Activated naive CD4-positive, alpha-beta T cell treated with Interleukin-2 at 50 U/mL for 16 hours (primary cell): ENCODE data around the gene RAD51B.

Experiments
- DNase-seq: peaks from one replicate; pipeline ENCODE4 v3.0.0-alpha.2; 2020

Gene RAD51B

DNA sequence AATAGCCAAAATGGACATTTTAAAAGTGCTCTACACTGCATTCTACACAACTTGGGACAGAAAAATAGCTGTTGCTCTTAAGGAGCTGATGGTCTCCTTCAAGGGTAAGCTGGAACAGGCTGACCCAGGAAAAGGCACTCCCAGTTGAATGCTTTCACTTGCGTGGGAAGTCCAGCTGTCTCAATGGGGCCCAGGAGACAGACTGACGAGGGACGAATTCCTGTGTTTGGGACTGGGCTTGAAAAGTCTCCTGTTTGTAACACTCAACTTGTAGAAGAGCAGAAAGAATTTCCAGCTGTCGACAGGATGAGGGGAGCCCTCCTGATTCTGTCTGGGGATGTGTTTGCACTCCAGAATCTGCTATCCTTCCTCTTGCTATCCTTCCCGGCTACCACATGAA, 792.5 kb downstream of the RAD51B start:
- no peak for DNase-seq

DNA sequence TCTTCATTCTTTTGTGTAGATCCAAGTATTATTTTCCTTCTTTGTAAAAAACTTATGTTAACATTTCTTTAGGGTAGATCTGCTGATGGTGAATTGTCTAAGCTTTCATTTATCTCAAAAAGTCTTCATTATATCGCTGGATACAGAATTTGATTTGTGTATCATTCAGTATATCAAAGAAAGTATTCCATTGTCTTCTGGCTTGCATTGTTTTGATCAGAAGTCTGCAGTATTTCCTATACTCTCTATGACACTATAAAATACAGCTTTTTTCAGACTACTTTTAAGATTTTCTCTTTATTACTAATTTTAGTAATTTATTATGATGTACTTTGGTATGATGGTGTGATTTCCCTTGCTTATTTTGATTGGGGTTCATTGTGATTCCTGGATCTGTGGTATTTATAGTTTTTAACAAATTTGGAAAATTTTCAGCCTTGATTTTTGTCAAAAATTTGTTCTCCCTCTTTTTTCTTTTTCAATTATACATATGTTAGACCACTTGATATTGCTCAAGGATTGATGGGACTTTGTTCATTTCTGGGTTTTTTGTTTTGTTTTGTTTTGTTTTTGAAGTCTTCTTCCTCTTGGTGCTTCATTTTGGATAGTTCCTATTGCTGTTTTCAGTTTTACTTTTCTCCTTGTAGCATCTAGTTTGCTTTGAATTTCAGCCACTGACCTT, 796.8 kb downstream of the RAD51B start:
- DNase-seq = no peak

DNA sequence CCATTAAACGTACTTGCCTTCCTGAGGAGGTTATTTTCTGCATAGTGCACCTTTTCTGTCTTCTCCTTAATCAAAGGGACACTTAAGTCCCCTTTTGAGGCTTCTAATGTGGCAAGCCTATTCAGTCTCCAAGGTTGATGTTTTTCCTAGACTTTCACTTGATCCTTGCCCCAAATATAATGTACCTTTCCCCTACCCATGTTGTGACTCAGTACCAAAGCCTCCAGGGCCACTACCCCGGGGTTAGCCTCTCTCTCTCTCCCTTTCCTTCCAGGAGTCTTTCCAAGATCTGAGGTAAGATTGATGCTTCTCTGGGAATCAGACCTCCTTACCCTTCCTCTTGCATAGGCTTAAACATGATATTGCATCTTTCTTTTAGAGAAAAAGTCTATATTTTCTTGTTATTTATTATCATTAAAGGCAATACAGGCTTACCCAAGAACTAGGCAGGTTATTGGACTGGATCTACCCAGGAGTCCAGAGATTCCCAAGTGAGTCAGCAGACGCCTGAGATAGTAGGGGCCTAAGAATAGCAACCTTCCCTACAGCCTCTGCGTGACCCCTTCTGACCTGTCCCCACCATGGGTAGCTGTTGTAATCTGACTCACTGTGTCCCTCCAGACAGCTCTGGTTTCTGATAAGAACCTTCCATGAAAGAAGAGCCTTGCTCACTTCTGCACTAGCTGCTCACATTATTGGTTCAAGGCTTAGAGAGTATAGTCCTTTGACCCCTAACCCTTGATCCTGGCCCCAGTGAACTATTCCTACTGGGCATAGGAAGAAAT, 800.4 kb downstream of the RAD51B start:
- no peak for DNase-seq

DNA sequence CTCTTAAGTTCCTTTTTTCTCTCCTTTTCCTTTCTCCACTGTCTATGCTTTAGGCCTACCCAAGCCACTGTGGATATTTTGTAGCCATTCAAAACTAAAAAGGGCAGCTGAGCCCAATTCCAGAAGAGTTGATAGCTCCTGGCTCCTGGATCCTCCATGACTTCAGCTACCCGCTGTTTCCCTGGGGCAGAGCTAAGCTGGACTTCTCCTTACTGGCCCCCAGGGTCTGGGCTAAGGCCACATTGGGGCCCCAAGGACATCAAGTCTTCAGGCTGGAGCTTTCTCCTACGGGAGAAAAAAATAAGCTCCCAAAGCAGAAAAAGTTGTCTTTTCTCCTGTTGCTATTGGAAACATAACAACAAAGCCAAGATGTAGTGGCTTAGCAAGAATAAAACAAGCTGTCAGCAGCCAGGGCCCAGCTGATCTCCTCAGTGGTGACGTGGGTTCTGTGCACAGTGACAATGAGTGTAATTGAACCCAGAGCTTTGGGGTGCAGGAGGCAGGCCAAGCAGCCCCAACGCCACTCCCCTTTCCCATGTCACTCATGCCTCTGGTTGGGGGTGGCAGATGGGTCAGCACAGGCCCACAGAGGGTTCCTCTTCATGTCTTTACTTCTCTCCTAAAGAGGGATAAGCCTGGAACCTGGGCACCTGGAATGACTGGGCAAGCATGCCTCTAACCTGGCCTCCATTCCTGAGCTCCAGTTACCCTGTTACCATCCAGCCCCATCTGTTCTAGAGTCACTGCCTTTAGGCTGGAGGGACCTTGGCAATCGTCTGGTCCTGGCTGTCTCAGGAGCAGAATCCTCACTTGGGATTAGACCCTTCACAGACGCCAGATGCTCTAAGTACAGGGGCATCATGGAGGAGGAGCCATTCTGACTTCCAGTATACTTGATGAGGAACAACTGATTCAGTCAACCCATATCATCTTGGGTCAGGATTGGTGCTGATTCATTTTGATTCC, 802.1 kb downstream of the RAD51B start:
- no peak for DNase-seq

DNA sequence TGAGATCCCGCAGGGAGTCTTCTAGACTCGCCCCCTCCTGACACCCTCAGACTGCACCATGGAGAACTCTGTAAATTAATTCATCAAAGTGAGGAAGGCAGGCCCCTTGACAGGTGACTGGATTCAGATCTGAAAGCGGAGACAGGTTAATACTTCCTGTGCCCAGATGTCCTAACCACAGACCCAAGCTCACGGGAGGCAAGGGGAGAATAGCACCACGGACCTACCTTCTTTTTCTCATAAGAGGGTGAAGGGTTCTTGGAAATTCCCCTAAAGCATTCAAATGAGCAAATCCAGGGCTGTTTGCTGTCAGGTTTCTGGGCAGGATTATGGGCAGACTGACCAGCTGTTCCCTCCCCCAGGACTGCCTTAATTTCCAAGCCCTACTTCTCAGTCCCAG, 803.3 kb downstream of the RAD51B start:
- DNase-seq = no peak

DNA sequence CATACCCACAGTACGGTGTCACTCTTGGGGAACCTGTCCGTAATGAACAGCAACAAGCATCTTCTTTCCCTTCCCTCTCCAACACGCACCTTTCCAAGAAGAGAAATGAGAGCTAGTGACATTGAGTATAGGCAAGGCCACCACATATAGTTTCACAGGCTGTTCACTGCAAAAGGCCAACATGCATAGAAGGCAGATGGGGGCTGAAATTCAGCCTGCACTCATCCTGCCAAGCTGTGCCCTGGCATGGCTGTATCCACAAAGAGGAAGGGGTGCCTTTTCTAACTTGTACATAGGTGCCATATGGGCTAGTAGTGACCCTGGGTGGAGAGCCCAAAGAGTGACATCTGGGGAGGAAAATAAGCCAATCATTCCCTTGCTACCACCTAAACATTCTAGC, 803.7 kb downstream of the RAD51B start:
- no peak for DNase-seq

DNA sequence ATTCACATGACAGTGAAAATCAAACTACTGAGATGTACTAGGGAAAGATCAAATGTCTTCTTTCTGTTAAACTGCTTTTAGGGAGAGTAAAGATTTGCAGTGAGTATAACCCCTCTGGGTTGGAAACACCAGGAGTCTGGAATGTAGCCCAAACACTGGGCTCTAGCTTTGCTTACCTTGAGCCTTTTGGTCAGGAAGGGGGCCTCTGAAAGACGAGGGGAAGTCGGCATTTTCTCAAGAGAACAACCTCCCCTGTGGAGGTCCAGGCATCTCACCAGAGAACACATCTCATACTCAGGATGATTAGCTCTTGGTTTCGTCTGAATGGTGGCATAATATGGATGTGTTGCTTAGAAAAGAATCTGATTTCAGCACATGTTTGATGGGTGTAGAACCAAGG, 804.2 kb downstream of the RAD51B start:
- no peak for DNase-seq

DNA sequence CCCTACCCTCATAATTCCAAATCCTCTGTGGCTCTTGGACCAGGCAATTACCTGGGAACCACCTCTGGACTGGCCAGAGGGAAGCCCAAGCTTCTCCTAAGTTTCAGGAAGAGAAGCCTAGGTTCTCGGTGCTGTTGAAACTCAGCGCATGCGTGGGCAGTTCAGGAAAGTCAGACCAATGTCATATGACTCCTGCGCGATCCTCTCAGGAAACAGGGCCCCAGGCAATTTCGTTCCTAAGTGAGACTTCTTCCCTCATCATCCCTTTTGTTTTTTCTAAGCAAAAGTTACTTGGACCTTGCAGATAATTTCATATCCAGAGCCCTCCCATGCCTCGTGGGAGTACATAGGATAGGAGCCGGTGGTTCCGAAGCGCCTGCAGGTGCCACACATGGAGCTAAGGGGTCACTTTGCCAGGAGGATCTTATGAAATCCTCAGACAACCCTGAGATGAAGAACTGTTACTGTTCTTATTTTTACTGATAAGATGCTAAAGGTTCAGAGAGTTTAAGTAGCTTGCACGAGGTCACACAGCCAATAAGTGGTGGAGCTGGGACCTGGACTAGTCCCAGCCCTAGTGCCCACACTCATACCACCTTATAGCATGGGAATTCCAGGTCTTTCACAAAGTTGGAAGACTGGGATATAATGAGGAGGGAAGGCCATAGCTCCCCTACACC, 805.1 kb downstream of the RAD51B start:
- DNase-seq = no peak

DNA sequence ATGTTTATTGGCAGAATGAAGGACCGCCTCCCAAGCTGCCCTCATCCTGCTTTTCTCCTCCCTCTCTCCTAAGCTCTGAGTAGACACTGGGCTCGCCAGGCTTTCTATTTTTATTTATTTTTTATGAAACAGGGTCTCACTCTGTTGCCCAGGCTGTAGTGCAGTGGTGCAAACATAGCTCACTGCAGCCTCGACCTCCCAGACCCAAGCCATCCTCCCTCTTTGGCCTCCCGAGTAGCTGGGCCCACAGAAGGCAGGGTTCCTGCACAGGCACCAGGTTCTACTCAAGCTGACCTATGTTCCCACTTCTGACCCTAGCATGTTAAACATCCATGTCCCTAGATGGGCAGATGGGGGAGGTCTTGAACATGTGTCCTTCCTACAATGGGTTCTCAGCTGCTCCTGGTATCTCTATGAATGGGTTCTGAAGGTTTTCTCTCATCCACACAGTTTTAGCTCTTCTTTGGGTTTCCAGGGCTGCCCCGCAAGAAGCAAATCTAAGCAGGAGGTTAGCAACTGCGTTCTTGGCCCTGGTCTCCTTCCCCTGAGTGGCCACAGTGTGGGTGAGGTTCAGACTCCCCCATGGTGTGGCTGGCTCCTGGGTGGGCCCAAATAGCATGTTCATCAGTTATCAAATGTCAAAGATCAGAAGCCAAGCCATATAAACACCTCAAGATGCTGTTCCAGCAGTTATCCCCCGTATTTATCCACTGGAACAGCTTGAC, 805.9 kb downstream of the RAD51B start:
- DNase-seq = no peak

DNA sequence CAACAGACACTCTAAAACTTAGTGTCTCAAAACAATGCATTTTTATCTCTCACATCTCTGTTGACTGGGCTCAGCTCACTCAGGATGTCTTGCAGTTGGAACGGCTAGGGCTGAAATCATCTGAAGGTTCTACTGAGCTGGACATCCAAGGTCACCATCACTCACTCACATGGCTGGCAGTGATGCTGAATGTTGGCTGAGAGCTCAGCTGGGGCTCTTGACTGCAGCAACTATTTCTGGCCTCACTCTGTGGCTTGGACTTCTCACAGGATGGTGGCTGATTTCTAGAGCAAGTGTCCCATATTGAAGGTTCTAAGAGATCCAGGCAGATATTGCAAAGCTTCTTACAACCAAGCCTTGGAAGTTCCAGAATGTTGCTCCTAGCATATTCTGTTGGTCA, 806.8 kb downstream of the RAD51B start:
- DNase-seq = no peak

DNA sequence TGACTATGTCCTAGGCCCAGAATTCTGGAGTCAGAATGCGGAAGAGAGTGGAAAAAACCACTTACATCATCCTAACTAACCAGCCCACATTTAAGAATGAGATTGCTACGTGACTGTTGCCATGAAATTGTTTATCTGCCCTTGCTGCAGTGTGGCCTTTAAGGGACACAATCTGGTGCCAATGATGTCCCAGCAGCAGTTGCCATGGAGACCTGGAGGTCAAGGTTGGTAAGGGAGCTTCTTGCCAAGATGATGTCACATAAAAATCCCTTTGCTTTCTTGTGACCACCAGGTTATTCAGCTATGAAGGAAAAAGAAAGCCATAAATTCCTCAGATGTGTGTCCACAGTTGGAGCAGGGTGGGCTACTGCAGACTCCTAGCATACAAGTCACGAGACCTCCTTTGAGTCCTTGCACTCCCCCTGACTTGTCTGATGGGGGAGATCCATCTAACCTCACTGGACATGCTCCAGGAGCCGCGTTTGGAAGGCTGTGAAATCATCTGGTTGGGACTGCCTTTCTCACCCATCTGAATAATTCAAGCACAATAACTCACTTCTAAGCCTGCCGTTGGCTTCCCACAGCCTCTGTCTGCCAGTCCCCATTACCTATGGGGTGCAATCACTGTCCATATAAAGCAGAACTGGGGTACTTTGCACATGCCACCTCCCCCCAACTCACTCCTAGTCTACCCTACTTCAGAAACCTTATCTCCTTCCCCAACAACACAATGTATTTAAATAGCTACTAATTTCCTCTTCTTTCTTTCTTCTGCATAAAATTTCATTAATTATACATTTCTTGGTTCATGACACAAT, 807.7 kb downstream of the RAD51B start:
- DNase-seq = no peak

DNA sequence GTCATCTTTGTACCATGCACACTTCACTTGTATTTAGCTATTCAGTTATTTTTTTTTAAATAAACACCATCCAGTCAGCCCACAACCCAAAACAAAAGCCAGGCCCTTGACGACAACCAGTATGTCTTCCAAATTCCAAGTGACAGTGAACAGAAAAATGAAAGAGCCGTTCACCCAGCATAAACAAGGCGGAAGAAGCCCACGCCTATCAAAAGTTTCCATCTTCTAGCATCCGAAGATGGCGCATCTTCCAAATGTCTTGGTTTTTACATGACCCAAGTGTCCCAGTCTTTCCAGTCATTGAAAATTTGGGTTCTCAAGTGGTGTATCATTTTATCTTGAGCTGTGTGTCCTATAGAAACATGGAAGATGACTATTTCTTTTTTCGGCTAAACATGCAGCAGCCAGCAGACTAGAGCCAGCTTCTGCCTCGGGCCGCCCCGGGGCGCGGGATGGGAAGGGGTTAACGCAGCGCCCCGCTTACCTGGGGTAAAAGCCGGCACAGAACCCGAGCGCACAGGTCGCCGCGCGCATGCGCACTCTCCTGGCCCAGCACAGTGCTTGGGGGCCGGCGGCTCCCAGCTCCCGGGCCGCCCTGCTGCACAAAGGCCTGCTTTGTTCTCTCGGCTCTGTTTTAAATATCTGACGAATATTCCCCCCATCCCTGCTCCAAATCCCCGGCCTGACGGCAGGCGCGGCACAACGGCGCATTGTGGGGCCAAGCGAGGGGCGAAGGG, 808.5 kb downstream of the RAD51B start:
- peak; percentile 55 for DNase-seq

DNA sequence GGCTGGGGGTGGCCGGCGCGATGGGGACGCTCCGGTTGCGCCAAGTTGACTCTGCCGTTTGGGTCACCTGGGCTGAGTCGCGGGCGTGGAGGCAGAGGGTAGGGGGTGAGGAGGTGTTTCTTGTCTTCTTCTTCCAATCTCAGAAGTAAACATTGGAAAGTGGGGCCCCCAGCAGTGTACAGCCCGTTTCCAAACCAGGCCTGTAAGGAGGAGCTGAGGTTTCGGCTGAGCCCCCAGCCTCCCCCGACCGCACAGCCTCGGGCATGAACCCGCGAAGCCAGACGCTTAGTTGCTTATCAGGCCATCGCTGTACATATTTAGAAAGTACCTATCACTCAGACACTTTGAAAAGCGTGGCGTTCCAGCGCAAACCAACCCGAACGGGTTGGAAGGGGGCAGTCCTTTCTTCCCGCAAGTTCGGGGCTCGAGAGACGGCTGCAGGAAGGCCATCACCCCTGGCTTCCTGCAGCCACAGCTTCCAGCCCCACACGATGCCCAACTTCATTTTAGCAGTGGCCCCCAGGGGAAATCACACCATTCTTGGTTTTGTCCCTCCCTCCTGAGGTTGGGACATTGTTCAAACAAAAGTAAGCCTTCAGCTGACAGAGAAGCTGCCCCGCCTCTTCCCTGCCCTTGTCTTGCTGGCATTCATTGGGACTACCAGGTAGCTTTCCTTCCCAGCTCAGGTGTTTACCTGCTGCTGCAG, 809.2 kb downstream of the RAD51B start:
- peak; percentile 25 for DNase-seq

DNA sequence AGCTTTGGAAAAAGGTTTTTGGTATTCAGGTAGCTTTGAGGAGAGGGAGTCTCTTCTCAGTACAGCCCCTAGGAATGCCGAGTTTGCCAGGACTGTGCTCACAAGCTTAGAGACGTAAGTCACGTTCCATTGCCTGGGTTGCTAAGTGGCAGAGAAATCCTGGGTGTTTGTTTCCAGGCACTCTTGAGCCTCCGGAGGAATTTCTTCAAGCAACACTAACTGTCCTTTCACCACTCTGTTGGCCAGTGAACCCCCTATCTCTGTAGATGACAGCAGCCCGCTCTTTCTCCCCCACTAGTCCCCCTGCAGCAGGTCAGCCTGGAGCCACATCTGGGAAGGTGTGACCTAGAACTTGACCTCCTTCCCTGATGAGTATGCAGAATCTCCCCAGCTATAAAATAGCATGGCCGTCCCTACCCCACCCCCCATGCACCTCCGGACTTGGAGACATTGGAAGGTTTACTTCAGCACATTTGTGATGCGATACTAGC, 810.5 kb downstream of the RAD51B start:
- DNase-seq = no peak

DNA sequence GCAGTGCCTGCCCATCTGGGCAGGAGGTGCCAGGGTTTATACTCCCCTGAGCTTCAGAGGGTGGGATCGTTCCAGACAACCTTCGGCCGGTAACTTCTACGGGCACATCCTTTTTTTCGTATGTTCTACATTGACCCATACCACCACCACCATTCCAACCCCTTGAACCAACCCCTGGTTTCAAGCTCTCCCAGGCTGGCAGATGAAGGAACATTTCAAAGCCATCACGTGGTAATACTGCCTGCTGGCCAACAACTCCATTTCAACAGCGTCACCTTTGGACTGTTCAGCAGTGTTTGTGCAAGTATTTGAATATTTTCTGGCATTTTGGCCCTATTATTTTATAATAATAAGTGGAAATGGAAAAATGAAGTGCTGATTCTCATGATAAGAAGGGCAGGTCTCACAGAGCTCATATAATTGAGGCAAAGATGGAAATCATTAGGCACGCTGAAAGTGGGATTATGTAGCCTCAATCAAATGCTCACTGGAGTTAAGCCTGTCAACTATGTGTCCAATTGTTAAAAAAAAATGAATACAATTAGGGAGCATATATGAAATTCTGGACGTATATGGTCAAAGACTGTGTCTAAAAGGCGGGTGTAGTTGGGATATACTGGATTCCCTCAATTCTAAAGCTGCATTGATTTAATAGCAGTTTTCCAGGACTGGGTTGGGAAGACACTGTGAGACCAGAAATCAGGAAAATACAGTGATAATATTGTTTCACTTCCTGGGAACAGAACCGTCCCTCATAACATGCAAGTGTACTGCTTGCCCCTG, 811.2 kb downstream of the RAD51B start:
- no peak for DNase-seq

DNA sequence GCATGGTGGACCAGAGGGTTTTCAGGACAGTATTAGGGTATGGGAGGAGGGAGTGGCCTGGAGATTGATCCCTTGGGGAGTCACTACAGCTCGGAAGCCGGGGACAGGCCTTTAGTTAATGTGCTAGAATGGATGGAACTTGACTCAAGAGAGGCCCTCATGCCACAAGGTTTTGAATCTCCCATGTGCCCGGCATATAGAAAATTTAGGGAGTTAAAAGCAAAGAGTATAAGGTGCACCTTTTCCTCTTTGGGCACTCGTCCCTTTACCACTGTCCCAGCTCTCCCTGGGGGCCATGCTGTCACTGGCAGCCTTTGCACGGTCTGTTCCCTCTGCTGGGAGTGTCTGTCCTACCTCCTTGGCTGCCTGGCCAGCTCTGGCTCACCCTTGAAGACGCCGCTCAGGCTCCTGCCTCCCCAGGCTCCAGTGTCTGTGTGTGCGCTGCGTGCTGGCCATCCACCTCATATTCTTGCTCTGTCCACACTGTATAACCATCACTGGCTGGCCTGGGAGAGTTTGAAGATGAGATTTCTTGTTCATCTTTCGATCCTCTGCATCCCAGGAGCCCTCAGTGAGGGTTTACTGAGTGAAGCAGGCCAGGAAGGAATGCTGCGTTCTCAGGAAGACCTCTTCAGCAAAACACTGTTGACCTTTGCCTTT, 811.9 kb downstream of the RAD51B start:
- DNase-seq = no peak

DNA sequence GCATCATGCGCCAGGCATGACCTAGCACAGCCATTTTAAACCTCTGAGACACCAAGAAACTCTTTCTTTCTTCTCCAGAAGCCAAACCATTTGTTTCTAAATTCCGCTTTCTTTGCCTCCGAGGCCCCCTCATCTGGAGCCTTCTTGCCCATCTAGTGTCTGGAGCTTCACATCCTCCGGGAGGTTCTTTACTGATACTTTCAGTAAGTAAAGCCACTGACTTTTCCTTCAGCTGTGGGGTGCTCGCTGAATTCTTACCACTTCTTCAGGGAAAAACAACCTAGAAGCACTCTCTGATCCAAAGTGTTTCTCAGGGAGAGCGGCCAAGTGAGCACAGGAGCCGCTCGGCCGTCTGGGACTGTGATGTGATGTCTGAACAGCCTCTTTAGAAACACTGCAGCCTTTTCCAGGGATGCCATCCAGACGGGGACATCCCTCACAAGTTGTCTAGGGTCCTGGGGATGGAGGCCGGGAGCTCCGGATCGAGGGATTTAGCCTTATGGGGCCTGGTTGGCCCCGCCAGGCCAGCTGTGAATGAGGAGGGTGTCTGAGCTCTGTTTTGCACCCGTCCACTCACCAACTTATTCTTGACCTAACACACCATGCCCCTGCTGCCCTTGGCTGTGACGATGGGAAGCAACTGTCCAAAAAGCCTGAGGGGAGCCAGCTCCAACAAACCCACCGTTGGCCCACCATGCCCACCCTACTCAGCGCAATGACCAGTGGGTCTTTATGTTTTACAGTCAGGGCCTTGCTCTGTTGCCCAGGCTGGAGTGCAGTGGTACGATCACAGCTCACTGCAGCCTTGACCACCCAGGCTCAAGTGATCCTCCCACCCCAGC, 812.7 kb downstream of the RAD51B start:
- DNase-seq = no peak
